ENCODE data around the gene RAD18.

Gene RAD18

GRCh38 chr3:9000041-9000440, 36.8 kb upstream of the RAD18 start:
- H3K4me3 ChIP-seq (ENCODE audit: low read depth, low read length, poor library complexity, severe bottlenecking): no peak overlapping the region
- no peaks in the 10 kb centered on the region for H3F3A ChIP-seq (ENCODE audit: insufficient read depth, low read length)
- no peaks in the 10 kb centered on the region for H3K79me2 ChIP-seq (ENCODE audit: insufficient read depth, low read length)
- H3K36me3 ChIP-seq (ENCODE audit: insufficient read depth, low read length): no peaks in the 10 kb centered on the region
- no peak overlapping the region for H3K4me2 ChIP-seq (ENCODE audit: low read length)
- H3K27me3 ChIP-seq (ENCODE audit: insufficient read depth, low read length): no peaks in the 10 kb centered on the region
- H3K9me3 ChIP-seq (ENCODE audit: low read length): no peaks in the 10 kb centered on the region
- no peaks in the 10 kb centered on the region for H4K20me1 ChIP-seq (ENCODE audit: insufficient read depth, low read length)
- H3K27ac ChIP-seq (ENCODE audit: low read depth, low read length, poor library complexity, severe bottlenecking): no peak overlapping the region
- no peaks in the 10 kb centered on the region for H3K4me1 ChIP-seq (ENCODE audit: insufficient read depth, low read length, severe bottlenecking)
- TF ChIP-seq EZH2 (IDR thresholded peaks at IDR 0.05; ENCODE audit: borderline replicate concordance, low read length): no peak
- TF ChIP-seq, protein P1, sequence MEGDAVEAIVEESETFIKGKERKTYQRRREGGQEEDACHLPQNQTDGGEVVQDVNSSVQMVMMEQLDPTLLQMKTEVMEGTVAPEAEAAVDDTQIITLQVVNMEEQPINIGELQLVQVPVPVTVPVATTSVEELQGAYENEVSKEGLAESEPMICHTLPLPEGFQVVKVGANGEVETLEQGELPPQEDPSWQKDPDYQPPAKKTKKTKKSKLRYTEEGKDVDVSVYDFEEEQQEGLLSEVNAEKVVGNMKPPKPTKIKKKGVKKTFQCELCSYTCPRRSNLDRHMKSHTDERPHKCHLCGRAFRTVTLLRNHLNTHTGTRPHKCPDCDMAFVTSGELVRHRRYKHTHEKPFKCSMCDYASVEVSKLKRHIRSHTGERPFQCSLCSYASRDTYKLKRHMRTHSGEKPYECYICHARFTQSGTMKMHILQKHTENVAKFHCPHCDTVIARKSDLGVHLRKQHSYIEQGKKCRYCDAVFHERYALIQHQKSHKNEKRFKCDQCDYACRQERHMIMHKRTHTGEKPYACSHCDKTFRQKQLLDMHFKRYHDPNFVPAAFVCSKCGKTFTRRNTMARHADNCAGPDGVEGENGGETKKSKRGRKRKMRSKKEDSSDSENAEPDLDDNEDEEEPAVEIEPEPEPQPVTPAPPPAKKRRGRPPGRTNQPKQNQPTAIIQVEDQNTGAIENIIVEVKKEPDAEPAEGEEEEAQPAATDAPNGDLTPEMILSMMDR (IDR thresholded peaks at IDR 0.05; ENCODE audit: low read length): no peak
- H3K9me2 ChIP-seq (ENCODE audit: low read depth, low read length): no peaks in the 10 kb centered on the region
- no peak overlapping the region for H2AFZ ChIP-seq (ENCODE audit: low read length)
- H3K9ac ChIP-seq (ENCODE audit: low read length): no peak overlapping the region

DNA sequence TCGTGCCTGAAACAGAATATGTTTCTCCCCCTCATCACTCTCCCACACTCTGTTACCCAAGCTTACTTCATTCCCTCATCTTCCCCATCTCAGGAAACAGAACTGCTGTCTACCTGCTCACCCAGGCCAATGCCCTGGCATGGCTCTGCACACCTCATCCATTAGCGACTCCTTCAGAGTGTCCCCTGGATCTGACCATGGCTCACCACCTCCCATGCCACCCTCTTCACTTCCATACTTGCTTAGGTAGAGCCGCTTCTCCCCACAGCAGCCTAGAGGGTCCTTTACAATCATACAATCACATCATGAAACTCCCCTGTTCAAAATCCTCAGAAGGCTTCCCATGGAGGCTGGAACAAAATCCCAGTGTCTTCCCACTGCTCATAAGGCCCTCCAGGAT, 33.9 kb upstream of the RAD18 start:
- Histone ChIP-seq H3K27ac (ENCODE audit: low read depth, low read length, poor library complexity, severe bottlenecking) (no peak overlapping the region), H3K4me1 (ENCODE audit: insufficient read depth, low read length, severe bottlenecking) (no peaks in the 10 kb centered on the region), H2AFZ (ENCODE audit: low read length) (no peak overlapping the region), H3F3A (ENCODE audit: insufficient read depth, low read length) (no peaks in the 10 kb centered on the region), H3K4me3 (ENCODE audit: low read depth, low read length, poor library complexity, severe bottlenecking) (no peak overlapping the region), H3K36me3 (ENCODE audit: insufficient read depth, low read length) (no peaks in the 10 kb centered on the region), H3K9me2 (ENCODE audit: low read depth, low read length) (no peaks in the 10 kb centered on the region), H4K20me1 (ENCODE audit: insufficient read depth, low read length) (no peaks in the 10 kb centered on the region), H3K27me3 (ENCODE audit: insufficient read depth, low read length) (no peaks in the 10 kb centered on the region), H3K9me3 (ENCODE audit: low read length) (no peaks in the 10 kb centered on the region), H3K4me2 (ENCODE audit: low read length) (no peak overlapping the region), H3K79me2 (ENCODE audit: insufficient read depth, low read length) (no peaks in the 10 kb centered on the region), H3K9ac (ENCODE audit: low read length) (no peak overlapping the region)
- TF ChIP-seq, protein P1 (IDR thresholded peaks at IDR 0.05; ENCODE audit: low read length): no peak
- TF ChIP-seq EZH2 (IDR thresholded peaks at IDR 0.05; ENCODE audit: borderline replicate concordance, low read length): no peak

DNA sequence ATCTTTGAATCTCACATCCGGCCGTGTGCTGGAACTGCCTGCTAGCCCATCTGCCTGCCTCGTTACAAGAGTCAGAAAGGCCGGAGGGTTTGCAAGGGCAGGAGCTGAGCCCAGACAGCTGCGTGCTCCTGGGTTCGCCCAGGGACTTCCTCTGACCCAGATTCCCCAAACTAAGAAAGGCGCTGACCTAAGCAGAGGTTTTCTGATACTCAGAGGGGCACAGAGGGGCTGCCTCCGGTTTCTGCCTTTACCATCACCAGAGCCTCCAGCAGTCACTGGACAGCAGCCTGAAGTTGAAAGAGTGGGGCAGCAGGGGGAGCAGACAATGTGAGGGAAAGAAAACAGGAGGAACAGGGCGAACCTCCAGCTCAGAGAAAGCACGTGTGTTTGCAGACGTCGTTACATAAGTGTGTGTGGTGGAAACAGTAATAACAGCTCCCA, 33.4 kb upstream of the RAD18 start:
- Histone ChIP-seq H2AFZ (ENCODE audit: low read length) (no peak overlapping the region), H4K20me1 (ENCODE audit: insufficient read depth, low read length) (no peaks in the 10 kb centered on the region), H3K79me2 (ENCODE audit: insufficient read depth, low read length) (no peaks in the 10 kb centered on the region), H3K27me3 (ENCODE audit: insufficient read depth, low read length) (no peaks in the 10 kb centered on the region), H3K4me3 (ENCODE audit: low read depth, low read length, poor library complexity, severe bottlenecking) (no peak overlapping the region), H3K9me2 (ENCODE audit: low read depth, low read length) (no peaks in the 10 kb centered on the region), H3F3A (ENCODE audit: insufficient read depth, low read length) (no peaks in the 10 kb centered on the region), H3K4me1 (ENCODE audit: insufficient read depth, low read length, severe bottlenecking) (no peaks in the 10 kb centered on the region), H3K4me2 (ENCODE audit: low read length) (no peak overlapping the region), H3K27ac (ENCODE audit: low read depth, low read length, poor library complexity, severe bottlenecking) (no peak overlapping the region), H3K9ac (ENCODE audit: low read length) (no peak overlapping the region), H3K36me3 (ENCODE audit: insufficient read depth, low read length) (no peaks in the 10 kb centered on the region), H3K9me3 (ENCODE audit: low read length) (no peaks in the 10 kb centered on the region)
- no peak for TF ChIP-seq EZH2 (IDR thresholded peaks at IDR 0.05; ENCODE audit: borderline replicate concordance, low read length)
- TF ChIP-seq, protein P1 (IDR thresholded peaks at IDR 0.05; ENCODE audit: low read length): no peak

Measured in OCI-LY1 (cell line).